IPS-20b (cell line): Measurements from ENCODE around the gene ADAMTS2.

Experiments
- H3K27ac ChIP-seq: one replicate; pipeline ENCODE4 v1.5.1; 2013; ENCODE audit warnings: low read length
- H3K27me3 ChIP-seq: 2 replicates; pipeline ENCODE4 v1.6.1; 2013; ENCODE audit warnings: mild to moderate bottlenecking, low read length, inconsistent platforms; ENCODE audit not compliant: insufficient read depth
- H3K36me3 ChIP-seq: 2 replicates; pipeline ENCODE4 v1.6.1; 2013; ENCODE audit warnings: low read depth, mild to moderate bottlenecking, inconsistent platforms, low read length, moderate library complexity; ENCODE audit not compliant: insufficient read depth
- H3K4me1 ChIP-seq: 2 replicates; pipeline ENCODE4 v1.6.1; 2013; ENCODE audit warnings: mild to moderate bottlenecking, control low read depth, inconsistent platforms, low read length, moderate library complexity; ENCODE audit not compliant: insufficient read depth
- H3K4me3 ChIP-seq: 2 replicates; pipeline ENCODE4 v1.5.1; 2013; ENCODE audit warnings: mild to moderate bottlenecking, low read length, inconsistent platforms
- H3K9ac ChIP-seq: 2 replicates; pipeline ENCODE4 v1.6.1; 2013; ENCODE audit warnings: low read depth, mild to moderate bottlenecking, inconsistent platforms, low read length, moderate library complexity
- H3K9me3 ChIP-seq: 2 replicates; pipeline ENCODE4 v1.6.1; 2013; ENCODE audit warnings: mild to moderate bottlenecking, low read depth, low read length, inconsistent platforms; ENCODE audit not compliant: insufficient read depth

Gene ADAMTS2

GRCh38 chr5:179377421-179378115 lies 32.3 kb upstream of the ADAMTS2 start:
- H3K4me1 ChIP-seq = no peaks in the 10 kb centered on the region
- H3K36me3 ChIP-seq = no peaks in the 10 kb centered on the region
- no peaks in the 10 kb centered on the region; the same call in 1 of the 2 replicates for H3K9me3 ChIP-seq
- no peak overlapping the region for H3K27ac ChIP-seq
- no peak overlapping the region for H3K4me3 ChIP-seq
- H3K9ac ChIP-seq = no peak overlapping the region
- H3K27me3 ChIP-seq = no peaks in the 10 kb centered on the region

GRCh38 chr5:179376701-179377420 lies 31.6 kb upstream of the ADAMTS2 start:
- Histone ChIP-seq H3K27me3 (no peaks in the 10 kb centered on the region), H3K9ac (no peak overlapping the region), H3K27ac (no peak overlapping the region), H3K36me3 (no peaks in the 10 kb centered on the region), H3K4me1 (no peaks in the 10 kb centered on the region), H3K4me3 (no peak overlapping the region), H3K9me3 (no peaks in the 10 kb centered on the region; the same call in 1 of the 2 replicates)

GRCh38 chr5:179375831-179376365 lies 30.6 kb upstream of the ADAMTS2 start:
- Histone ChIP-seq H3K4me1 (no peaks in the 10 kb centered on the region), H3K27me3 (no peaks in the 10 kb centered on the region), H3K9ac (no peak overlapping the region), H3K4me3 (no peak overlapping the region), H3K27ac (no peak overlapping the region), H3K36me3 (no peaks in the 10 kb centered on the region), H3K9me3 (no peaks in the 10 kb centered on the region; the same call in 1 of the 2 replicates)

GRCh38 chr5:179375236-179375685 lies 30.0 kb upstream of the ADAMTS2 start:
- Histone ChIP-seq H3K27ac (no peak overlapping the region), H3K36me3 (no peaks in the 10 kb centered on the region), H3K4me3 (no peak overlapping the region), H3K27me3 (no peaks in the 10 kb centered on the region), H3K9me3 (no peaks in the 10 kb centered on the region; the same call in 1 of the 2 replicates), H3K9ac (no peak overlapping the region), H3K4me1 (no peaks in the 10 kb centered on the region)

- Histone ChIP-seq H3K9me3 (no peaks in the 10 kb centered on the region; the same call in 1 of the 2 replicates), H3K27me3 (no peaks in the 10 kb centered on the region), H3K36me3 (no peaks in the 10 kb centered on the region), H3K9ac (no peak overlapping the region), H3K27ac (no peak overlapping the region), H3K4me1 (no peaks in the 10 kb centered on the region), H3K4me3 (no peak overlapping the region)
Observed at GRCh38 chr5:179374506-179375235, 29.4 kb upstream of the ADAMTS2 start.

- no peaks in the 10 kb centered on the region for H3K4me1 ChIP-seq
- no peaks in the 10 kb centered on the region for H3K36me3 ChIP-seq
- no peaks in the 10 kb centered on the region for H3K27me3 ChIP-seq
- no peaks in the 10 kb centered on the region; the same call in 1 of the 2 replicates for H3K9me3 ChIP-seq
- no peak overlapping the region for H3K9ac ChIP-seq
- H3K4me3 ChIP-seq = no peak overlapping the region
- no peak overlapping the region for H3K27ac ChIP-seq
Observed at GRCh38 chr5:179373961-179374505, 28.8 kb upstream of the ADAMTS2 start.

GRCh38 chr5:179373101-179373934 lies 28.1 kb upstream of the ADAMTS2 start:
- Histone ChIP-seq H3K9me3 (no peaks in the 10 kb centered on the region; the same call in 1 of the 2 replicates), H3K27ac (no peak overlapping the region), H3K27me3 (no peaks in the 10 kb centered on the region), H3K36me3 (no peaks in the 10 kb centered on the region), H3K4me1 (no peaks in the 10 kb centered on the region), H3K4me3 (no peak overlapping the region), H3K9ac (no peak overlapping the region)

- Histone ChIP-seq H3K9ac (no peak overlapping the region), H3K9me3 (no peaks in the 10 kb centered on the region), H3K4me1 (no peaks in the 10 kb centered on the region), H3K36me3 (no peaks in the 10 kb centered on the region), H3K27ac (no peak overlapping the region), H3K27me3 (no peaks in the 10 kb centered on the region), H3K4me3 (no peak overlapping the region)
Observed at GRCh38 chr5:179371681-179372680, 26.7 kb upstream of the ADAMTS2 start.

- Histone ChIP-seq H3K4me3 (no peak overlapping the region), H3K9ac (no peak overlapping the region), H3K9me3 (no peaks in the 10 kb centered on the region), H3K4me1 (no peaks in the 10 kb centered on the region), H3K27me3 (no peaks in the 10 kb centered on the region), H3K27ac (no peak overlapping the region), H3K36me3 (no peaks in the 10 kb centered on the region)
Observed at GRCh38 chr5:179371121-179371510, 25.9 kb upstream of the ADAMTS2 start.

GRCh38 chr5:179370490-179371120 lies 25.3 kb upstream of the ADAMTS2 start:
- no peaks in the 10 kb centered on the region for H3K4me1 ChIP-seq
- H3K36me3 ChIP-seq = no peaks in the 10 kb centered on the region
- no peaks in the 10 kb centered on the region for H3K9me3 ChIP-seq
- no peaks in the 10 kb centered on the region for H3K27me3 ChIP-seq
- H3K9ac ChIP-seq = no peak overlapping the region
- H3K4me3 ChIP-seq = no peak overlapping the region
- H3K27ac ChIP-seq = no peak overlapping the region
